Measurements from ENCODE around the gene UBE2J2. TPM values are rescaled to one million over a fixed set of nuclear protein-coding genes. Genes with fewer than 3 reads are reported as not detected.

UBE2J2 gene
- polyA plus RNA-seq, 1 of the 3 experiments (the other 2 are of a cell fraction), result 47.5 TPM

DNA sequence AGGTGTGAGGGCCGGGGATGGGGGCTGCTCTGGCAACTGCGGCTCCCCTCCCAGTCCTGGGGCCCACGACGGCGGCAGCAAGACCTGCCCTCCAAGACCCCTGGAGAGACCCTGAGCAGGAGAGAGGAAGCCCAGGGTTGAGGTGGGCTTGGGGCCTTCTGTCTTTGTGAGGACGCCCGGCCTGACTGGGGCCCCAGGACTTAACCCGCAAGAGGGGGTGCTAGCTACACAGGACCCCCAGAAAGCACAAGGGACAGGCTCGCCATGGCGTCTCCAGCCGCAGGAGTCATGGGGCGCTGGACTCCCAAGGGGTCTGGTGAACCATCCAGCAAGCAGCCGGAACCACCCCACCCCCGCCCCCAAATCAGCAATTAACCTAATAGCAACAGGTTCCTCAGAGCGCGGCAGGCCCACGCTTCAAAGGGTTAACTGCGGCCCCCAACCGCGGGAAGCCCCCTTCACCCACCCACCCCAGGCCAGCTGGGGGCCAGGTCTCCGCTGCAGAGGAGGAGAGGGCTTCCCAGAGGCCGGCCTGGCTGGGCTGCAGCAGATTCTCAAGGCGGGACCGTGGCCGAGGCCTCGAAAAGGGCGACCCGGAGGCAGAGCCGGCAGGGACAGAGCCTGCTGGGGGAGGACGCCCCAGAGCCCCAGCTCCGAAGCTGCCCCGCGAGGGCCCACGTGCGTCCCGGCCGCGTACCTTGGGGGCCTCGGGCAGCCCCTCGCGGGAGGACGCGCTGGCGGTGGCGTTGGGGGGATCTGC lies 27.7 kb downstream of the UBE2J2 start:
- Histone ChIP-seq H3K36me3 (replicated peaks in 1 of 2; ENCODE audit: control insufficient read depth in 1 of 2, insufficient read depth in 2 of 2, low read length in 1 of 2) (no peaks in the 10 kb centered on the region), H3K9ac (no peak overlapping the region), H3K9me3 (no peaks in the 10 kb centered on the region), H4K20me1 (ENCODE audit: insufficient read depth) (no peaks in the 10 kb centered on the region), H3K4me3 (ENCODE audit: low read depth in 2 of 2, low read length in 1 of 2) (no peak overlapping the region), H3K9me2 (no peaks in the 10 kb centered on the region), H3K79me2 (ENCODE audit: insufficient read depth) (no peaks in the 10 kb centered on the region), H3K27ac (ENCODE audit: low read depth in 2 of 2, low read length in 1 of 2) (no peak overlapping the region), H3K4me2 (no peak overlapping the region), H3K27me3 (ENCODE audit: insufficient read depth) (no peaks in the 10 kb centered on the region), H3F3A (replicated peaks; ENCODE audit: insufficient read depth) (no peaks in the 10 kb centered on the region), H3K4me1 (ENCODE audit: control insufficient read depth in 1 of 2, insufficient read depth in 2 of 2, low read depth in 1 of 2, low read length in 1 of 2) (no peaks in the 10 kb centered on the region; a peak in 1 of 4 replicates), H2AFZ (ENCODE audit: low read depth) (no peak overlapping the region)
- no peak for DNase-seq
- TF ChIP-seq MXI1 (IDR thresholded peaks at IDR 0.05; ENCODE audit: low read depth, low read length), result no peak
- no peak for TF ChIP-seq FOXM1 (IDR thresholded peaks at IDR 0.05; ENCODE audit: low read depth)
- no peak for TF ChIP-seq RAD21 (IDR thresholded peaks at IDR 0.05; ENCODE audit: low read length)
- no peak for TF ChIP-seq RXRA (IDR thresholded peaks at IDR 0.05; ENCODE audit: borderline replicate concordance, low read depth)
- TF ChIP-seq EZH2phosphoT487 (IDR thresholded peaks at IDR 0.05; ENCODE audit: borderline replicate concordance, low read depth), result no peak
- TF ChIP-seq, protein P1, sequence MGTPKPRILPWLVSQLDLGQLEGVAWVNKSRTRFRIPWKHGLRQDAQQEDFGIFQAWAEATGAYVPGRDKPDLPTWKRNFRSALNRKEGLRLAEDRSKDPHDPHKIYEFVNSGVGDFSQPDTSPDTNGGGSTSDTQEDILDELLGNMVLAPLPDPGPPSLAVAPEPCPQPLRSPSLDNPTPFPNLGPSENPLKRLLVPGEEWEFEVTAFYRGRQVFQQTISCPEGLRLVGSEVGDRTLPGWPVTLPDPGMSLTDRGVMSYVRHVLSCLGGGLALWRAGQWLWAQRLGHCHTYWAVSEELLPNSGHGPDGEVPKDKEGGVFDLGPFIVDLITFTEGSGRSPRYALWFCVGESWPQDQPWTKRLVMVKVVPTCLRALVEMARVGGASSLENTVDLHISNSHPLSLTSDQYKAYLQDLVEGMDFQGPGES (IDR thresholded peaks at IDR 0.05; ENCODE audit: low read depth, low read length), result no peak
- ChIA-PET POLR2A (no interaction called here), CTCF (interaction anchor here (1.2 to 3.3 kb wide), 2 partner anchors 9 to 124 kb away, joined by 3 to 19 read pairs; no protein-coding TSS in a partner anchor)
- 33% methylated on average over 8 of the region's 45 CpGs for WGBS (ENCODE audit: low lambda C conversion rate)

DNA sequence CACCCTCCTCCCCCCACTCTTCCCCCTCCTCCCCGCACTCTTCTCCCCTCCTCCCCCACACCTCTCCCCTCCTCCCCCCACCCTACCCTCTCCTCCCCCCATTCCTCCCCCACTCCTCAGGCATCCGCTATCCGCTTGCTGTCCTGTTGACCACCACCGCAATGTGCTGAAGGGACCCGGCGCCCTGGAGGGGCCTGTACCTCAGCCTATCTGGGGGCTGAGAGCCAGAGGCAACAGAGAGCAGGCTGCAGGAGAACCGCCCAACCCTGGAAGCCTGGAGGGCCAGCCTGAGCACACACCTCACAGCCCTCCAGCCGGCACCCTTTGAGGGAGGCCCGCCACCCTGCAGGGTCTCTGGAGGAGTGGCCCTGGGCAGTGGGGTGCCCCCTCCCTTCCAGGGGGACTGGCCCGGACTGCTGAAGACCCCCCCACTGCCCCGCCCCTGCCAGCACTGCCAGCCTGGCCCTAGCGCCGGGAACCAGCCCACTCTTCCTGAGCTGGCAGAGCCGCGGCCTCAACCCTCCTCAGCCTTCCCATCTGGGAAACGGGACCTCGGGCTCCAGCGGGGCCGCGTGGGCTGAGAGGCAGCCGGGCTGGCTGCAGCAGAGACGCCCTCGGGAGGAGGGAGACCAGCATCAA lies 28.4 kb downstream of the UBE2J2 start:
- H4K20me1 ChIP-seq (ENCODE audit: insufficient read depth), result no peaks in the 10 kb centered on the region
- no peak overlapping the region for H3K4me3 ChIP-seq (ENCODE audit: low read depth in 2 of 2, low read length in 1 of 2)
- H3K9me3 ChIP-seq, result no peaks in the 10 kb centered on the region
- no peaks in the 10 kb centered on the region for H3K27me3 ChIP-seq (ENCODE audit: insufficient read depth)
- no peak overlapping the region for H3K4me2 ChIP-seq
- ChIA-PET CTCF (interaction anchor here (3.3 kb wide), 1 partner anchor 123 kb away, joined by 19 read pairs; no protein-coding TSS in a partner anchor), POLR2A (no interaction called here)
- no peaks in the 10 kb centered on the region for H3K9me2 ChIP-seq
- no peaks in the 10 kb centered on the region for H3K36me3 ChIP-seq (replicated peaks in 1 of 2; ENCODE audit: control insufficient read depth in 1 of 2, insufficient read depth in 2 of 2, low read length in 1 of 2)
- no peak for DNase-seq
- no peak overlapping the region for H3K9ac ChIP-seq
- H2AFZ ChIP-seq (ENCODE audit: low read depth), result no peak overlapping the region
- H3K79me2 ChIP-seq (ENCODE audit: insufficient read depth), result no peaks in the 10 kb centered on the region
- no peaks in the 10 kb centered on the region; a peak in 1 of 4 replicates for H3K4me1 ChIP-seq (ENCODE audit: control insufficient read depth in 1 of 2, insufficient read depth in 2 of 2, low read depth in 1 of 2, low read length in 1 of 2)
- 51% methylated on average over 15 of the region's 23 CpGs for WGBS (ENCODE audit: low lambda C conversion rate)
- H3F3A ChIP-seq (replicated peaks; ENCODE audit: insufficient read depth), result no peaks in the 10 kb centered on the region
- TF ChIP-seq, protein P2, sequence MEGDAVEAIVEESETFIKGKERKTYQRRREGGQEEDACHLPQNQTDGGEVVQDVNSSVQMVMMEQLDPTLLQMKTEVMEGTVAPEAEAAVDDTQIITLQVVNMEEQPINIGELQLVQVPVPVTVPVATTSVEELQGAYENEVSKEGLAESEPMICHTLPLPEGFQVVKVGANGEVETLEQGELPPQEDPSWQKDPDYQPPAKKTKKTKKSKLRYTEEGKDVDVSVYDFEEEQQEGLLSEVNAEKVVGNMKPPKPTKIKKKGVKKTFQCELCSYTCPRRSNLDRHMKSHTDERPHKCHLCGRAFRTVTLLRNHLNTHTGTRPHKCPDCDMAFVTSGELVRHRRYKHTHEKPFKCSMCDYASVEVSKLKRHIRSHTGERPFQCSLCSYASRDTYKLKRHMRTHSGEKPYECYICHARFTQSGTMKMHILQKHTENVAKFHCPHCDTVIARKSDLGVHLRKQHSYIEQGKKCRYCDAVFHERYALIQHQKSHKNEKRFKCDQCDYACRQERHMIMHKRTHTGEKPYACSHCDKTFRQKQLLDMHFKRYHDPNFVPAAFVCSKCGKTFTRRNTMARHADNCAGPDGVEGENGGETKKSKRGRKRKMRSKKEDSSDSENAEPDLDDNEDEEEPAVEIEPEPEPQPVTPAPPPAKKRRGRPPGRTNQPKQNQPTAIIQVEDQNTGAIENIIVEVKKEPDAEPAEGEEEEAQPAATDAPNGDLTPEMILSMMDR (IDR thresholded peaks at IDR 0.05), result no peak
- no peak for TF ChIP-seq RCOR1 (IDR thresholded peaks at IDR 0.05; ENCODE audit: low read length)
- TF ChIP-seq TAF1 (IDR thresholded peaks at IDR 0.05; ENCODE audit: borderline replicate concordance, low read depth, low read length), result no peak
- no peak for TF ChIP-seq SIN3A (IDR thresholded peaks at IDR 0.05; ENCODE audit: borderline replicate concordance, low read depth, low read length)
- TF ChIP-seq, protein P3, sequence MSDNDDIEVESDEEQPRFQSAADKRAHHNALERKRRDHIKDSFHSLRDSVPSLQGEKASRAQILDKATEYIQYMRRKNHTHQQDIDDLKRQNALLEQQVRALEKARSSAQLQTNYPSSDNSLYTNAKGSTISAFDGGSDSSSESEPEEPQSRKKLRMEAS (IDR thresholded peaks at IDR 0.05; ENCODE audit: low read depth), result no peak
- TF ChIP-seq, protein P4, sequence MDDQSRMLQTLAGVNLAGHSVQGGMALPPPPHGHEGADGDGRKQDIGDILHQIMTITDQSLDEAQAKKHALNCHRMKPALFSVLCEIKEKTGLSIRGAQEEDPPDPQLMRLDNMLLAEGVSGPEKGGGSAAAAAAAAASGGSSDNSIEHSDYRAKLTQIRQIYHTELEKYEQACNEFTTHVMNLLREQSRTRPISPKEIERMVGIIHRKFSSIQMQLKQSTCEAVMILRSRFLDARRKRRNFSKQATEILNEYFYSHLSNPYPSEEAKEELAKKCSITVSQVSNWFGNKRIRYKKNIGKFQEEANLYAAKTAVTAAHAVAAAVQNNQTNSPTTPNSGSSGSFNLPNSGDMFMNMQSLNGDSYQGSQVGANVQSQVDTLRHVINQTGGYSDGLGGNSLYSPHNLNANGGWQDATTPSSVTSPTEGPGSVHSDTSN (IDR thresholded peaks at IDR 0.05), result no peak
- TF ChIP-seq JUND (IDR thresholded peaks at IDR 0.05), result no peak
- TF ChIP-seq MEF2A (IDR thresholded peaks at IDR 0.05; ENCODE audit: borderline replicate concordance, low read depth), result no peak
- TF ChIP-seq GABPA (IDR thresholded peaks at IDR 0.05; ENCODE audit: low read depth), result no peak
- H3K27ac ChIP-seq (ENCODE audit: low read depth in 2 of 2, low read length in 1 of 2), result no peak overlapping the region

Data from SK-N-SH (cell line).